ENCODE measurements around the gene KCNIP4. TPM values are rescaled to one million over a fixed set of nuclear protein-coding genes. Genes with fewer than 3 reads are reported as not detected.

Gene KCNIP4
- total and polyA plus RNA-seq, 10 of the 15 experiments (the other 5 are each of a cell fraction or from before 2014, with no cell fraction given) = 0.03 to 0.23 (median 0.13) TPM; not detected in 7

- no peak overlapping the region for H3K9ac ChIP-seq (ENCODE audit: control insufficient read depth, insufficient read depth, low read length)
- ChIA-PET CTCF (no interaction called here), POLR2A (no interaction called here), RAD21 (ENCODE audit: unreplicated experiment) (no interaction called here), SMC1A (ENCODE audit: uncharacterized antibody, unreplicated experiment) (no interaction called here)
- H2AFZ ChIP-seq (ENCODE audit: control insufficient read depth, low read depth, low read length) = no peak overlapping the region
- H3K27me3 ChIP-seq (replicated peaks in 1 of 2; ENCODE audit: control insufficient read depth in 2 of 2, insufficient read depth in 2 of 2, low read length in 1 of 2) = no peaks in the 10 kb centered on the region
- FAIRE-seq = no peak
- in situ Hi-C loops (cut with MboI) = no loop called here
- TF ChIP-seq RB1 (IDR thresholded peaks at IDR 0.05; ENCODE audit: borderline replicate concordance) (no peak), E4F1 (IDR thresholded peaks at IDR 0.05; ENCODE audit: borderline replicate concordance, partially characterized antibody) (no peak), MTA3 (IDR thresholded peaks at IDR 0.05; ENCODE audit: borderline replicate concordance, low read length) (no peak), CHD2 (IDR thresholded peaks at IDR 0.05; ENCODE audit: borderline replicate concordance, low read depth, low read length) (no peak), BHLHE40 (IDR thresholded peaks at IDR 0.05; ENCODE audit: borderline replicate concordance in 1 of 2, low read depth in 2 of 2, low read length in 1 of 2) (no peak), ZNF687 (IDR thresholded peaks at IDR 0.05) (no peak)
- 2% methylated on average over 3 of the region's 3 CpGs for WGBS (ENCODE audit: insufficient coverage, insufficient replicate concordance, low lambda C conversion rate, missing lambda C conversion rate)
- H4K20me1 ChIP-seq (ENCODE audit: control insufficient read depth, insufficient read depth) = no peaks in the 10 kb centered on the region
- no peak overlapping the region for H3K4me2 ChIP-seq (ENCODE audit: control insufficient read depth, insufficient read depth)
- no peaks in the 10 kb centered on the region for H3K36me3 ChIP-seq (ENCODE audit: control insufficient read depth in 2 of 2, insufficient read depth in 2 of 2, low read length in 1 of 2)
- intact Hi-C loops (cut with micrococcal nuclease; ENCODE audit: unreplicated experiment) = no loop called here
- H3K79me2 ChIP-seq (ENCODE audit: control insufficient read depth, insufficient read depth, low read length) = no peaks in the 10 kb centered on the region
- ATAC-seq = no peak
- no peaks in the 10 kb centered on the region for H3K4me1 ChIP-seq (ENCODE audit: control insufficient read depth, insufficient read depth, low read length)
- H3K4me3 ChIP-seq = no peak overlapping the region
- BruUV-seq (replicated peaks) = no TSS peak
- no peaks in the 10 kb centered on the region for H3K9me3 ChIP-seq (replicated peaks; ENCODE audit: control insufficient read depth, insufficient read depth, low read length)
- no peak overlapping the region for H3K27ac ChIP-seq (ENCODE audit: control insufficient read depth, insufficient read depth)
- DNase-seq (ENCODE audit: low read depth, low spot score) = no peak
Observed at GRCh38 chr4:20860878-20861277, 1087.7 kb downstream of the KCNIP4 start.

All from GM12878 (cell line).